Measurements from ENCODE around the gene TMEM151B. TPM values are rescaled to one million over a fixed set of nuclear protein-coding genes. Genes with fewer than 3 reads are reported as not detected.
A peak's percentile ranks its signal among the peaks of the same experiment; 100 is the strongest.

The TMEM151B gene
- total and polyA plus RNA-seq, 9 of the 15 experiments (the other 6 are each of a cell fraction or from before 2014, with no cell fraction given) = not detected

DNA sequence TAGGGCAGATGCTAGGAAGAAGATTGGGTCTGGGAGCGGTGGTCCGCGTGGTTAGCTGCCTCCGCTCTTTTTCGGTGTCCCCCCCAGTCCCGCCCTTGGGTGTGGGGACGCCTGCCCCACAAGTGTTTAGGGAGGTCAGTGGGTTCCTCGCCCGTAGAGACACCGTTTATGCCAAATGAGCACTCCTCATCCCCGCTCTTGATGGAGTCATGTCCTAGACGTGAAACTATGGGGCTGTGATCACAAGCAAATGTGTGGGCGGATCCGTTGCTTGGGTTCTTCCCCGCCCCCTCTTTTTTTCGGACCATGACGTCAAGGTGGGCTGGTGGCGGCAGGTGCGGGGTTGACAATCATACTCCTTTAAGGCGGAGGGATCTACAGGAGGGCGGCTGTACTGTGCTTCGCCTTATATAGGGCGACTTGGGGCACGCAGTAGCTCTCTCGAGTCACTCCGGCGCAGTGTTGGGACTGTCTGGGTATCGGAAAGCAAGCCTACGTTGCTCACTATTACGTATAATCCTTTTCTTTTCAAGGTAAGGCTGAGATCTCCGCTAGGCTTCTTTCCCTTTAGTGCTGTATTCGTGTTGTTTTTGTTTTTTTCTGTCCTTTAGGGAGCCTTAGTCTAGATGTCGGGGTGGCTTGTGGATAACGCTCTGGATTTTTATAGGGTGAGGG is 23.4 kb upstream of the TMEM151B start, which contains the start of gene HSP90AB1 (continued):
- TF ChIP-seq, protein P1, sequence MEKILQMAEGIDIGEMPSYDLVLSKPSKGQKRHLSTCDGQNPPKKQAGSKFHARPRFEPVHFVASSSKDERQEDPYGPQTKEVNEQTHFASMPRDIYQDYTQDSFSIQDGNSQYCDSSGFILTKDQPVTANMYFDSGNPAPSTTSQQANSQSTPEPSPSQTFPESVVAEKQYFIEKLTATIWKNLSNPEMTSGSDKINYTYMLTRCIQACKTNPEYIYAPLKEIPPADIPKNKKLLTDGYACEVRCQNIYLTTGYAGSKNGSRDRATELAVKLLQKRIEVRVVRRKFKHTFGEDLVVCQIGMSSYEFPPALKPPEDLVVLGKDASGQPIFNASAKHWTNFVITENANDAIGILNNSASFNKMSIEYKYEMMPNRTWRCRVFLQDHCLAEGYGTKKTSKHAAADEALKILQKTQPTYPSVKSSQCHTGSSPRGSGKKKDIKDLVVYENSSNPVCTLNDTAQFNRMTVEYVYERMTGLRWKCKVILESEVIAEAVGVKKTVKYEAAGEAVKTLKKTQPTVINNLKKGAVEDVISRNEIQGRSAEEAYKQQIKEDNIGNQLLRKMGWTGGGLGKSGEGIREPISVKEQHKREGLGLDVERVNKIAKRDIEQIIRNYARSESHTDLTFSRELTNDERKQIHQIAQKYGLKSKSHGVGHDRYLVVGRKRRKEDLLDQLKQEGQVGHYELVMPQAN (IDR thresholded peaks at IDR 0.05; ENCODE audit: borderline replicate concordance) = no peak; the same call in 1 of the 2 replicates
- TF ChIP-seq OTX1 (CRISPR knock-in tag; IDR thresholded peaks at IDR 0.05) = peak; percentile 96
- TF ChIP-seq ZNF347 (CRISPR knock-in tag; IDR thresholded peaks at IDR 0.05; ENCODE audit: low read depth) = no peak
- no peak for TF ChIP-seq ZNF274 (IDR thresholded peaks at IDR 0.05; ENCODE audit: borderline replicate concordance, low read depth, low read length)
- TF ChIP-seq BDP1 (IDR thresholded peaks at IDR 0.05; ENCODE audit: insufficient read depth, insufficient read length) = no peak
- TF ChIP-seq STAT5B (CRISPR knock-in tag; IDR thresholded peaks at IDR 0.05) = no peak
- TF ChIP-seq SMAD4 (CRISPR knock-in tag; conservative IDR thresholded peaks at IDR 0.05) = no peak
- TF ChIP-seq ZNF717 (CRISPR knock-in tag; IDR thresholded peaks at IDR 0.05) = no peak
- TF ChIP-seq EWSR1 (IDR thresholded peaks at IDR 0.05; ENCODE audit: borderline replicate concordance, low read depth, partially characterized antibody) = no peak
- no peak for TF ChIP-seq ZNF146 (CRISPR knock-in tag; IDR thresholded peaks at IDR 0.05; ENCODE audit: unreplicated experiment)
- TF ChIP-seq ATF1 (CRISPR knock-in tag; IDR thresholded peaks at IDR 0.05) = peak; percentile 60; the same call in 1 of the 2 replicates
- TF ChIP-seq ATF1 (tag; IDR thresholded peaks at IDR 0.05) = peak; percentile 94
- peak; percentile 80 for TF ChIP-seq SNIP1 (IDR thresholded peaks at IDR 0.05; ENCODE audit: low read depth)
- TF ChIP-seq MAFK (IDR thresholded peaks at IDR 0.05; ENCODE audit: low read length) = no peak
- no peak for TF ChIP-seq HNRNPK (IDR thresholded peaks at IDR 0.05; ENCODE audit: low read depth, low read length, poor library complexity, severe bottlenecking)
- TF ChIP-seq, protein P2, sequence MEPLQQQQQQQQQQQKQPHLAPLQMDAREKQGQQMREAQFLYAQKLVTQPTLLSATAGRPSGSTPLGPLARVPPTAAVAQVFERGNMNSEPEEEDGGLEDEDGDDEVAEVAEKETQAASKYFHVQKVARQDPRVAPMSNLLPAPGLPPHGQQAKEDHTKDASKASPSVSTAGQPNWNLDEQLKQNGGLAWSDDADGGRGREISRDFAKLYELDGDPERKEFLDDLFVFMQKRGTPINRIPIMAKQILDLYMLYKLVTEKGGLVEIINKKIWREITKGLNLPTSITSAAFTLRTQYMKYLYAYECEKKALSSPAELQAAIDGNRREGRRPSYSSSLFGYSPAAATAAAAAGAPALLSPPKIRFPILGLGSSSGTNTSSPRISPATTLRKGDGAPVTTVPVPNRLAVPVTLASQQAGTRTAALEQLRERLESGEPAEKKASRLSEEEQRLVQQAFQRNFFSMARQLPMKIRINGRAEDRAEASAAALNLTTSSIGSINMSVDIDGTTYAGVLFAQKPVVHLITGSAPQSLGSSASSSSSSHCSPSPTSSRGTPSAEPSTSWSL (CRISPR knock-in tag; IDR thresholded peaks at IDR 0.05; ENCODE audit: borderline replicate concordance) = no peak
- peak; percentile 89 for TF ChIP-seq BCOR (IDR thresholded peaks at IDR 0.05)
- no peak for TF ChIP-seq TAF15 (IDR thresholded peaks at IDR 0.05; ENCODE audit: low read depth, low read length)
- no peak for TF ChIP-seq TGIF2 (CRISPR knock-in tag; IDR thresholded peaks at IDR 0.05)
- TF ChIP-seq, protein P3, sequence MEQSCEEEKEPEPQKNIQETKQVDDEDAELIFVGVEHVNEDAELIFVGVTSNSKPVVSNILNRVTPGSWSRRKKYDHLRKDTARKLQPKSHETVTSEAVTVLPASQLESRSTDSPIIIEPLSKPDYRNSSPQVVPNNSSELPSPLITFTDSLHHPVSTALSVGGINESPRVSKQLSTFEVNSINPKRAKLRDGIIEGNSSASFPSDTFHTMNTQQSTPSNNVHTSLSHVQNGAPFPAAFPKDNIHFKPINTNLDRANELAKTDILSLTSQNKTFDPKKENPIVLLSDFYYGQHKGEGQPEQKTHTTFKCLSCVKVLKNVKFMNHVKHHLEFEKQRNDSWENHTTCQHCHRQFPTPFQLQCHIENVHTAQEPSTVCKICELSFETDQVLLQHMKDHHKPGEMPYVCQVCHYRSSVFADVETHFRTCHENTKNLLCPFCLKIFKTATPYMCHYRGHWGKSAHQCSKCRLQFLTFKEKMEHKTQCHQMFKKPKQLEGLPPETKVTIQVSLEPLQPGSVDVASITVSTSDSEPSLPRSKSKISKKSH (CRISPR knock-in tag; IDR thresholded peaks at IDR 0.05) = no peak
- TF ChIP-seq ZNF668 (CRISPR knock-in tag; IDR thresholded peaks at IDR 0.05) = no peak
- 0 out of 2 replicates have a peak, but pooled peaks have one; percentile 13 for TF ChIP-seq ZNF121 (CRISPR knock-in tag; conservative IDR thresholded peaks at IDR 0.05)
- TF ChIP-seq ZBTB8A (IDR thresholded peaks at IDR 0.05; ENCODE audit: partially characterized antibody) = no peak
- TF ChIP-seq, protein P4, sequence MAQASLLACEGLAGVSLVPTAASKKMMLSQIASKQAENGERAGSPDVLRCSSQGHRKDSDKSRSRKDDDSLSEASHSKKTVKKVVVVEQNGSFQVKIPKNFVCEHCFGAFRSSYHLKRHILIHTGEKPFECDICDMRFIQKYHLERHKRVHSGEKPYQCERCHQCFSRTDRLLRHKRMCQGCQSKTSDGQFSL (CRISPR knock-in tag; IDR thresholded peaks at IDR 0.05) = no peak
- TF ChIP-seq, protein P4 (tag; IDR thresholded peaks at IDR 0.05) = peak in 1 of 2 experiments; percentile 15; a peak in 1 of 4 replicates

All from K562 (cell line).